ENCODE results near the gene SCLT1. TPM values are rescaled to one million over a fixed set of nuclear protein-coding genes. Genes with fewer than 3 reads are reported as not detected.

SCLT1 gene
- total and polyA plus RNA-seq, 2 donors = 5.1 to 69.0 TPM

GRCh38 chr4:128917781-128918180, 175.6 kb downstream of the SCLT1 start:
- 75% methylated on average over 2 of the region's 2 CpGs for WGBS
- no peaks in the 10 kb centered on the region for H3K36me3 ChIP-seq (ENCODE audit: insufficient read depth)
- H3K27ac ChIP-seq (ENCODE audit: low read depth) = no peak overlapping the region
- no peak for DNase-seq (ENCODE audit: extremely low spot score)
- no peak overlapping the region for H3K4me3 ChIP-seq (ENCODE audit: low read depth, low read length)
- no peaks in the 10 kb centered on the region for H3K4me1 ChIP-seq (ENCODE audit: insufficient read depth)

GRCh38 chr4:128916832-128917231, 176.5 kb downstream of the SCLT1 start:
- Histone ChIP-seq H3K27ac (ENCODE audit: low read depth) (no peak overlapping the region), H3K36me3 (ENCODE audit: insufficient read depth) (no peaks in the 10 kb centered on the region), H3K4me1 (ENCODE audit: insufficient read depth) (no peaks in the 10 kb centered on the region), H3K4me3 (ENCODE audit: low read depth, low read length) (no peak overlapping the region)
- no peak for DNase-seq (ENCODE audit: extremely low spot score)
- 90% methylated on average over 6 of the region's 6 CpGs for WGBS

DNA sequence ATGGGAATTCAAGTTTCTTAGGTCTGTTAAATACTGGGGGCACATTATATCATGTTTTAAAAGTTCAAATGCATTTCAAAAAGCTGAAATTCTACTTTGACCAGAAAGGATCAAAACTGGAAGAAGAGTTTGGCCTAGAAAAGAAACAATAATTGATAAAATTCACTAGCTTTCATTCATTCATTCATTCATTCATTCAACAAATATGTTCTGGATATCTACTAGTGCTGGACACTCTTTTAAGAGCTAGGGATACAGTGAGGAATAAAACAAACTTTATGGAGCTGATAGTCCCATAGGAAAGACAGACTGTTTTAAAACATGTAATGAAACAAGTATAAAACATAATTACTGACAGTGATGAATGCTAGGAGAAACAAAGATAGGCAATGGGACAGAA, 177.8 kb downstream of the SCLT1 start:
- Histone ChIP-seq H3K27ac (ENCODE audit: low read depth) (no peak overlapping the region), H3K4me3 (ENCODE audit: low read depth, low read length) (no peak overlapping the region), H3K36me3 (ENCODE audit: insufficient read depth) (no peaks in the 10 kb centered on the region), H3K4me1 (ENCODE audit: insufficient read depth) (no peaks in the 10 kb centered on the region)
- DNase-seq (ENCODE audit: extremely low spot score) = no peak

GRCh38 chr4:128913228-128913627, 180.1 kb downstream of the SCLT1 start:
- H3K4me1 ChIP-seq (ENCODE audit: insufficient read depth) = no peaks in the 10 kb centered on the region
- no peak overlapping the region for H3K27ac ChIP-seq (ENCODE audit: low read depth)
- 76% methylated on average over 1 of the region's 1 CpG for WGBS
- DNase-seq (ENCODE audit: extremely low spot score) = no peak
- H3K4me3 ChIP-seq (ENCODE audit: low read depth, low read length) = no peak overlapping the region
- H3K36me3 ChIP-seq (ENCODE audit: insufficient read depth) = no peaks in the 10 kb centered on the region

DNA sequence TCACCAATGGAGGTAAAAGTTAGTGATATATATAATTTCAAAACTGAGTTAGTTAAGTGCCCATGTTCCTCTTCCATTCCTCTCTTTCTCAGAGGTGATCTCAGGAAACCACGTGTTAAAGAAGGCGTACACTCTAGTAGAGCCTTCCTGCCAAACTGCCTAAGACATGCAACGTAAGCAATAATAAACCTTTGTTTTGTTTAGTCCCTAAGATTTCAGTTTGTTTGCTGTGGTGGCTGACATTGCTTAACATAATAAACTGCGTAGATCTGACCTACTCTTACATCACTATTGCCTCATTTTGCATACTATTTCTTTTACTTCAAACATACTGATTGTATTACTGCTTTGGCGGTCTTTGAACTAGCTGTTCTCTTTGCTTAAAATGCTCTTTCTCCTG, 184.6 kb downstream of the SCLT1 start:
- H3K36me3 ChIP-seq (ENCODE audit: insufficient read depth) = no peaks in the 10 kb centered on the region
- no peak for DNase-seq (ENCODE audit: extremely low spot score)
- WGBS = 81% methylated on average over 5 of the region's 5 CpGs
- no peak overlapping the region for H3K27ac ChIP-seq (ENCODE audit: low read depth)
- H3K4me3 ChIP-seq (ENCODE audit: low read depth, low read length) = no peak overlapping the region
- no peaks in the 10 kb centered on the region for H3K4me1 ChIP-seq (ENCODE audit: insufficient read depth)

- no peaks in the 10 kb centered on the region for H3K36me3 ChIP-seq (ENCODE audit: insufficient read depth)
- H3K4me3 ChIP-seq (ENCODE audit: low read depth, low read length) = no peak overlapping the region
- DNase-seq (ENCODE audit: extremely low spot score) = no peak
- H3K27ac ChIP-seq (ENCODE audit: low read depth) = no peak overlapping the region
- no peaks in the 10 kb centered on the region for H3K4me1 ChIP-seq (ENCODE audit: insufficient read depth)
- WGBS = 91% methylated on average over 2 of the region's 2 CpGs
Measured at GRCh38 chr4:128907981-128908380, 185.4 kb downstream of the SCLT1 start.

DNA sequence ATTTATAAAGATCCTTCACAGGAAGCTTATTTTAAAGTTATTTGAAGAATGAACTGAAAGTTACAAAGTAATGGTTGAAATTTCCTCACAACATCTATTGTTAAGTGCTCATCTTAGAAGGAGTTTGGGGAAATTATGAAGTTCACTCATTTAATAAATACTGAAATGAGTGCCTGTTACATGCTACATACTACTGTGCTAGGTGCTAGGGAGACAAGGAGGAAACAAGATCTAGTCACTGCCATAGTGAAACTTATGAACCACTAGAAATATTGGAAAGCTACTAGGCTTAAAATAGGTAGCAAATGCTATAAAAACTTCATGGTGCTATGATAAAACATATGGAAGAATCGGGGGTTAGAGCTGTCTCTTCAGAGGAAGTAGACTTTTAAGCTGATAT, 186.8 kb downstream of the SCLT1 start:
- 59% methylated on average over 1 of the region's 1 CpG for whole genome bisulfite sequencing
- Histone ChIP-seq H3K36me3 (ENCODE audit: insufficient read depth) (no peaks in the 10 kb centered on the region), H3K27ac (ENCODE audit: low read depth) (no peak overlapping the region), H3K4me1 (ENCODE audit: insufficient read depth) (no peaks in the 10 kb centered on the region), H3K4me3 (ENCODE audit: low read depth, low read length) (no peak overlapping the region)
- no peak for DNase-seq (ENCODE audit: extremely low spot score)

- WGBS = 92% methylated on average over 3 of the region's 3 CpGs
- no peak overlapping the region for H3K27ac ChIP-seq (ENCODE audit: low read depth)
- DNase-seq (ENCODE audit: extremely low spot score) = no peak
- no peaks in the 10 kb centered on the region for H3K36me3 ChIP-seq (ENCODE audit: insufficient read depth)
- H3K4me1 ChIP-seq (ENCODE audit: insufficient read depth) = no peaks in the 10 kb centered on the region
- no peak overlapping the region for H3K4me3 ChIP-seq (ENCODE audit: low read depth, low read length)
Measured at GRCh38 chr4:128904821-128905220, 188.5 kb downstream of the SCLT1 start.

- Histone ChIP-seq H3K27ac (ENCODE audit: low read depth) (no peak overlapping the region), H3K4me3 (ENCODE audit: low read depth, low read length) (no peak overlapping the region), H3K36me3 (ENCODE audit: insufficient read depth) (no peaks in the 10 kb centered on the region), H3K4me1 (ENCODE audit: insufficient read depth) (no peaks in the 10 kb centered on the region)
- no peak for DNase-seq (ENCODE audit: extremely low spot score)
- WGBS = 82% methylated on average over 4 of the region's 4 CpGs
Measured at GRCh38 chr4:128880662-128881061, 212.7 kb downstream of the SCLT1 start.

DNA sequence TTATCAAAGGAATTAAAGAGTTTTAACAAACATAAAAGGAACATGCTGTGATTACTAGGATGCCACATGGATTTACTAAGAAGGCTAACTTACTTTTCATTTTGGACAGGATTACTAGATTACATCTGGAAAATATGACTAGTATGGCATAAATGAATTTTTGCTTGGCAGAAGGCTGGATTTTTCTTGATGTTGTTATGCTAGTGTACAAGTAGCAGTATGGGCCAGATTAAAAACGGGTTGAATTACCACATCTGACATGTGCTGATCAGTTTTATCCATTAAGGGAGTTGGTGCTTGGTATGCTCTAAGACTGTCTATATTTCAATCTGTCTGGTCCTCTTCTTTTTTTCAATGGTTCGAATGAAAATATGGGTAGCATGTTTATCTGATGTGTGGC, 213.4 kb downstream of the SCLT1 start:
- WGBS = 70% methylated on average over 2 of the region's 2 CpGs
- Histone ChIP-seq H3K36me3 (ENCODE audit: insufficient read depth) (no peaks in the 10 kb centered on the region), H3K27ac (ENCODE audit: low read depth) (no peak overlapping the region), H3K4me1 (ENCODE audit: insufficient read depth) (no peaks in the 10 kb centered on the region), H3K4me3 (ENCODE audit: low read depth, low read length) (no peak overlapping the region)
- no peak for DNase-seq (ENCODE audit: extremely low spot score)

GRCh38 chr4:128879283-128879682, 214.1 kb downstream of the SCLT1 start:
- Histone ChIP-seq H3K36me3 (ENCODE audit: insufficient read depth) (no peaks in the 10 kb centered on the region), H3K4me1 (ENCODE audit: insufficient read depth) (no peaks in the 10 kb centered on the region), H3K27ac (ENCODE audit: low read depth) (no peak overlapping the region), H3K4me3 (ENCODE audit: low read depth, low read length) (no peak overlapping the region)
- 80% methylated on average over 2 of the region's 2 CpGs for WGBS
- DNase-seq (ENCODE audit: extremely low spot score) = no peak

DNA sequence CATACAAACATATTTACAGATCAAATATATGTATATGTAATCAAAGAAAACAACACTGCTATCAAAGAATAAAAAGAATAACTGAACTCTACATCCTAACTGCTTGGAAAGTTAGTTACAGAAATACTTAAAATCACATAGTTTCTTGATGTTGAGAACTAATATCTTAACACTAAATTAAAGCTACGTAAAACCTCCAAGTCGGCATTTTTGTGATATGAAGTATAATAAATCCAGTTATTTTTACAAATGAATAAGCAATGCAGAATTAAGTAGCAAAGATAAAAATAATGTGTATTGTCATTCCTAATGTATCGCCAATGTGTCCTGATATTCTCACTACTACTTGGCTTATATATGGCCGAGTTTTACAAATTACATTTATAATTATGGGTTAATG, 215.4 kb downstream of the SCLT1 start:
- WGBS = 92% methylated on average over 4 of the region's 4 CpGs
- DNase-seq (ENCODE audit: extremely low spot score) = no peak

GRCh38 chr4:128876200-128876599, 217.1 kb downstream of the SCLT1 start:
- no peak for DNase-seq (ENCODE audit: extremely low spot score)
- no peak overlapping the region for H3K4me3 ChIP-seq (ENCODE audit: low read depth, low read length)
- H3K27ac ChIP-seq (ENCODE audit: low read depth) = no peak overlapping the region
- peaks cover 7% of the 10 kb centered on the region for H3K36me3 ChIP-seq (ENCODE audit: insufficient read depth)
- WGBS = 86% methylated on average over 2 of the region's 2 CpGs
- no peaks in the 10 kb centered on the region for H3K4me1 ChIP-seq (ENCODE audit: insufficient read depth)

More for the DNA sequence above, 215.4 kb downstream of the SCLT1 start:
- Histone ChIP-seq H3K4me1 (ENCODE audit: insufficient read depth) (no peaks in the 10 kb centered on the region), H3K36me3 (ENCODE audit: insufficient read depth) (peaks cover under 1% of the 10 kb centered on the region), H3K27ac (ENCODE audit: low read depth) (no peak overlapping the region), H3K4me3 (ENCODE audit: low read depth, low read length) (no peak overlapping the region)

- WGBS = 87% methylated on average over 9 of the region's 9 CpGs
Measured at GRCh38 chr4:128871948-128872347, 221.4 kb downstream of the SCLT1 start.

GRCh38 chr4:128869776-128870509, 223.4 kb downstream of the SCLT1 start:
- Histone ChIP-seq H3K27ac (ENCODE audit: low read depth) (no peak overlapping the region), H3K4me1 (ENCODE audit: insufficient read depth) (no peaks in the 10 kb centered on the region), H3K36me3 (ENCODE audit: insufficient read depth) (peaks cover 7% of the 10 kb centered on the region), H3K4me3 (ENCODE audit: low read depth, low read length) (no peak overlapping the region)
- 84% methylated on average over 2 of the region's 2 CpGs for WGBS
- DNase-seq (ENCODE audit: extremely low spot score) = no peak

More at GRCh38 chr4:128871948-128872347, 221.4 kb downstream of the SCLT1 start:
- DNase-seq (ENCODE audit: extremely low spot score) = no peak
- H3K4me3 ChIP-seq (ENCODE audit: low read depth, low read length) = no peak overlapping the region
- H3K36me3 ChIP-seq (ENCODE audit: insufficient read depth) = peaks cover 7% of the 10 kb centered on the region
- H3K27ac ChIP-seq (ENCODE audit: low read depth) = no peak overlapping the region
- H3K4me1 ChIP-seq (ENCODE audit: insufficient read depth) = no peaks in the 10 kb centered on the region
